ENCODE measurements around the gene ADAD1.
A peak's percentile ranks its signal among the peaks of the same experiment; 100 is the strongest.
"Not testable (repeated sequence)": the region's sequence is repeated elsewhere in the genome, so short reads cannot be mapped to it uniquely, and the experiment has no call there.

ADAD1 gene

GRCh38 chr4:122378711-122379110 is at the start of gene ADAD1:
Gene ADAD1 (plus strand): TSS chr4:122379011. CDS start chr4:122380070, 1,059 bp downstream.
- DNase-seq = no peak

DNA sequence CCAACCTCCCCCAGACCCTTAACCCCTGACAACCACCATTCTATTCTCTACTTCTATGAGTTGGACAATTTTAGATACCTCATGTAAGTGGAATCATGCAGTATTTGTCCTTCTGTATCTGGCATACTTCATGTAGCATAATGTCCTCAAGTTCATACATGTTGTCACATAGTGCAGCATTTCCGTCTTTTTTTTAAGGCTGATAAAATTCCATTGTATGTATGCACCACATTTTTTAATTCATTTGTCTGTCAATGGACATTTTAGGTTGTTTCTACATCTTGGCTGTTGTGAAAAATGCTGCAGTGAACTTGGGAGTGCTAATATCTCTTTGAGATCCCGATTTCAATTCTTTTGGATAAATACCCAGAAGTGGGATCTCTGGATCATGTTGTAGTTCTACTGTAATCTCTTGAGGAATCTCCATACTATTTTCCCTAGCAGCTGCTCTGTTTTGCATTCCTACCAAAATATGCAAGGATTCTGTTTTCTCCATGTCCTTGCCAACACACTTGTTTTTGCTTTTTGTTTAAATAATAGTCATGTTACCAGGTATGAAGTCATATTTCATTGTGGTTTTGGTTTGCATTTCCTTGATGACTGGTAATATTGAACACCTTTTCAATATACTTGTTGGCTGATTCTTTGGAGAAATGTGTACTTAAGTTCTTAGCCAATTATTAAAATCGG is 48.8 kb upstream of the ADAD1 start:
- no peak for DNase-seq

- DNase-seq = no peak
These were observed 47.6 kb upstream of the ADAD1 start for GRCh38 chr4:122331195-122331594.

DNA sequence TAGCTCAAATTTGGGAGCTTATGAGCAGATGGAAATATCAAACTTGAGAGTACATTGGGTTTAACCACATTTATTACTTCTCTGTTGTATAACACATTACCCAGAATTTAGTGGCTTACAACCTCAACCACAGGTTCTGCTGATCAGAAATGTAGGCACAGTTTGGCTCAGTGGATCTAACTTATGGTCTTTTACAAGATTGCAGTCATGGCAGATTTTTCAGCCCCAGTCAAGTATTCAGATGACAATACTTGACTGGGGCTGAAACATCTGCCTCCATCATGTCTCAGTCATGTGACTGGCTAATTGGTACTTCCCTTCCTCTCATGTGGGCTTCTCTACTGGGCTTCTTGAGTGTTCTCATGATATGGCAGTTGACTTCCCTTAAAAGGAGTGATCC is 44.0 kb upstream of the ADAD1 start:
- DNase-seq = no peak

- DNase-seq = no peak
These were observed 36.9 kb upstream of the ADAD1 start for GRCh38 chr4:122341886-122342285.

- no peak for DNase-seq
These were observed 32.8 kb upstream of the ADAD1 start for GRCh38 chr4:122346036-122346435.

DNA sequence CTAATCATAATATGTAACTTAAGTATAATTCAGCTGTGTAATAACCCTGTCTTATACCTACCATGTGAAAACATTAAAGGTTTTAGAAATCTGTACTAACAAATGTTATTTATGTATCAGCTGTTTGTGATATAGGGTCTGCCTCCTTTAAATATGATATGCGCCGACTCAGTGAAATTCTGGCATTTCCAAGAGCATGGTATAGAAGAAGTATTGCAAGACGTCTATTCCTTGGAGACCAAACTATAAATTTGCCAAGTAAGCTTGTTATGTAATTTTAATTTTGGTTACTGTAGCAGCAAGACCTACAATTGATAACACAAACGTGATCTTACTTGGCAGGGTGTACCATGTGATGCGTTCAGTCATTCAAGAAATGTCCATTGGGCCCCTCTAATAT is 32.3 kb upstream of the ADAD1 start:
- no peak for DNase-seq

DNA sequence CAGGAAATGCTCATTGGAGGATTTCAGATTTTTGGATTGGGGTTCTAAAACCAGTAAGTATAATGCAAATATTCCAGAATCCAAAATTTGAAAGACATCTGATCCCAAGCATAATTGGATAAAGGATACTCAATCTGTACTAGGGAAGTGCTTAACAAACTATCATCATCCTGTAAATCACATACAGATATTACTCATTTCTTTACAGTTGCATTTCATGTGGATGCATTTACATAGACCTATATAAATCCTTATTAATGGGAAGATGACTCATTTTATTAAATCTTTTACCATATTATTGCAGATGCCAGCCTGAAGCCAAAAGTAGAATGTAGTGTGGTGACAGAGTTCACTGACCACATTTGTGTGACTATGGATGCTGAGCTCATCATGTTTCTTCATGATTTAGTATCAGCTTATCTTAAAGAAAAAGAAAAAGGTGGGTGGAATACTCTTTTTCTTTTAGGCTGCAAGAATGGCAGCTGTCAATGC is 22.4 kb upstream of the ADAD1 start:
- no peak for DNase-seq

DNA sequence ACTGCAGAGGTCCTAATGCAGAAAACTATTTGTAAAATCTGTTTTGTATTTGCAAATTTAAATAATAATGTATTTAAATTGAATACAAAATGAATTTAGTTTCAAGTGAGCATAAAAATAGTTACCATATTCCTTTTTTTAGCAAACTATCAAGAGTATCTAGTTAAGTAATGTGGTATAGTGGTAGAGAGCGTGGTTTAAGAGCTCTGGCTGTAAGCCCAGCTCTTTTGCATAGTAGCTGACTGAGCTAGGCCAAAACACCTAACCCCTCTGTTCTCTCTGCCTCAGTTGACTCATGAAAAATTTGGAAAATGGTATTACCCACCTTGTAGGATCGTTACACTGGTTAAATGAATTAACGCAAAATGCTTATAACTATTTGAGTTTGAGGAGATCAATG is 18.1 kb upstream of the ADAD1 start:
- no peak for DNase-seq

DNA sequence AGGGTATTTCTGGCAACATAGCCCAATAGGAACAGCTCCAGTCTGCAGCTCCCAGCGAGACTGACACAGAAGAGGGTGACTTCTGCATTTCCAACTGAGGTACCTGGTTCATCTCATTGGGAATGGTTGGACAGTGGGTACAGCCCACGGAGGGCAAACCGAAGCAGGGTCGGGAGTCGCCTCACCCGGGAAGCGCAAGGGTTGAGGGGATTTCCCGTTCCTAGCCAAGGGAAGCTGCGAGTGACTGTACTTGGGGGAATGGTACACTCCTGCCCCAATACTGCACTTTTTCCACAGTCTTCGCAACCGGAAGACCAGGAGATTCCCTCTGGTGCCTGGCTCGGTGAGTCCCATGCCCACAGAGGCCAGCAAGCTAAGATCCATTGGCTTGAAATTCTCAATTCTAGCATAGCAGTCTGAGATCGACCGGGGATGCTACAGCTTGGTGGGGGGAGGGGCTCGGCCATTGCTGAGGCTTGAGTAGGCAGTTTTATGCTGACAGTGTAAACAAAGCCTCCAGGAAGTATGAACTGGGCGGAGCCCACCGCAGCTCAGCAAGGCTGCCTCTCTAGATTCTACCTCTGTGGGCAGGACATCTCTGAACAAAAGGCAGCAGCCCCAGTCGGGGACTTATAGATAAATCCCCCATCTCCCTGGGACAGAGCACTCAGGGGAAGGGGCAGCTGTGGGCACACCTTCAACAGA is 14.0 kb upstream of the ADAD1 start:
- peak; percentile 17 for DNase-seq

GRCh38 chr4:122368786-122369185 is 10.0 kb upstream of the ADAD1 start:
- DNase-seq = not testable (repeated sequence)

GRCh38 chr4:122377352-122377751 is 1.5 kb upstream of the ADAD1 start:
- DNase-seq = no peak

DNA sequence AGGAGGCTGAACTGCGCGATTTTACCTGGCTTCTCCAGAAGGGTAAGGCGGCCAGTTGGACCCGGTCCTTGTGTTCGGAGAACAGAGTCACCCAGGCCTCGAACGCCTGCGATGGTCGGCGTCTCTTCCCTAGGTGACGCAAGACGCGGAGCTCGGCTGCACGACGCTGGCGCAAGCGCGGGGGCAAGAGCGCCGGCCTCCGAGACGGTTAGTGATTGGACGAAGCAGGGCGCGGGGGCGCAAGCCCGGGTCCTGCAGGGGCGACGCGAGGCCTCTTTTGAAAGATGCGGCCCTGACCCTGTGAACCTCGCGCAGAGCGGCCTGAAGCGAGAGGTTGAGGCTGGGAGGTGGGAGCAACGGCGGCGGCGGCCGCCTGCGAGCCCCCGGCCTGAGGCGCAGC is 428 bp downstream of the ADAD1 start:
- no peak for DNase-seq

DNA sequence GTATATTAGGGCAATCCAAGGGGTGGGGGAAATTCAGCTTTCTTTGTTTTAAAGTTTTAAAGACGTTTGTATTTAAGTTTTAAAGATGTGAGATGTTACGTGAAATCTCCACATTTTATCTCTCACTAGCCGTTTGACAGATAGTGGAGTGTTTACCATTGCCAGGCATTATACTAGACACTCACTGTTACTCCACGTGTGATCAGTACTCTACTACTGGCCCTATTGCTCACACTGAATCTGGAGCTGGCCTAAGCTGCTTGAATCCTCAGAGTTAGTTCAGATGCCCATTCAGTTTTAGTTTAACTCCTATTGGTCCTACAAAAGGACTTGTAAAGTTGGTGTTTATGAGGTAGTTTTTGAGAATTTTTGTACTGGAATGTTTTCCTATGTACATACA is 4.5 kb downstream of the ADAD1 start:
- no peak for DNase-seq

GRCh38 chr4:122384245-122384644 is 5.4 kb downstream of the ADAD1 start:
- DNase-seq = no peak

GRCh38 chr4:122393276-122393675 is 14.5 kb downstream of the ADAD1 start:
- DNase-seq = no peak

DNA sequence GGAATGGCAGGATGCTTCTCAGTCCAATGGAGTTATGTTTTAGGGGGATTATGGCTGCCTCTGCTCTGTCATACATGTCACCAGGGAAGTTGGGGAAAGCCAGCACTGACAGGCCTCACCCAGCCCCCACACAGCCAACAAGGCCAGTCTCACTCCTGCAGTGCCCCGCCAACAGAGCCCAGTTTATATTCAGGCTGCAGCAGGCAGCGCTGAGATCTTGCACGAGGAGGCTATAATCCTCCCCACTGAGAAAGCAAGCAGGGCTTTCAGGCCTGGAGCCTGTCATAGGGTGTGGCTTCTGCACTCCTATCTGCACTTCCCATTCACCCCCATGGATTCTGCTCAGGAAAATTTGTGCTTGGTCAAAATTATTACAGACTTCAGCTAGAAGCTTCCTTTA is 25.1 kb downstream of the ADAD1 start:
- no peak for DNase-seq

GRCh38 chr4:122412547-122412946 is 33.7 kb downstream of the ADAD1 start:
- no peak for DNase-seq

DNA sequence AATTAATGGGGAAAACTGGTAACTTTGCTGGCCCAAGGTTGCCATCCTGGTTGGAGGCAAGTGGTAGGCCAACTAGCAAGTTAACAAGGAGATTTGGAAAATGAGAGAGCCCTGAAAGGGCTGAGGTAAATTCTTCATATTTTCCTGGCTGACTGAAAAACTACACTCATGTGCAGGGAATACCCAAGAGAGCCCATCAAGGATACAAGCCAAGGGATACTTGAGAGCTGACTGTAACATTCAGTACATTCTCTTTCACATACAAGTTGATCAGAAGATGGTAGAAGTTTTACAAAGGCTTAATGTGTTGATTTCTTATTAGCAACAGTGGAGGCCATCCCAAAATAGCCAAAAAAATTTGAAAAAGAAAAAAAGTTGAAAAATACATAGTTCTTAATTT is 44.4 kb downstream of the ADAD1 start:
- DNase-seq = no peak

DNA sequence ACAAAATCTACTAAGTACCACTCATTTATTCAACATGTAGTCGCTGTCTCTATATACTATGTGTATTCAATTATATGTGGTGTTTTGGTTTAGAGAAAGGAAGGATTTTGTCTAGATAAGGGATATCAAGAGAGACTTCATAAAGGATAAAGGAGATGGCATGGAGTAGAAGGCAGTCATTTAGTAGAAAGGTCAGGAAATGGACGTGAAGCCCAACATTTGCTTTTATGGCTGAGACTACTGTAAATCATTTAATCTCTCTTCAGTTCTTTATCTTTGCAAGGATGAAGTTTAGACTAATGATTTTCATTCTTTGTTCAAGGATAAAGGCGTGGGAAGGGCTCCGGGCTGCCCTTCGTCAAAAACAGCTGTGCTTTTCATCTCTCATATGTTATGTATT is 52.5 kb downstream of the ADAD1 start:
- DNase-seq = no peak

DNA sequence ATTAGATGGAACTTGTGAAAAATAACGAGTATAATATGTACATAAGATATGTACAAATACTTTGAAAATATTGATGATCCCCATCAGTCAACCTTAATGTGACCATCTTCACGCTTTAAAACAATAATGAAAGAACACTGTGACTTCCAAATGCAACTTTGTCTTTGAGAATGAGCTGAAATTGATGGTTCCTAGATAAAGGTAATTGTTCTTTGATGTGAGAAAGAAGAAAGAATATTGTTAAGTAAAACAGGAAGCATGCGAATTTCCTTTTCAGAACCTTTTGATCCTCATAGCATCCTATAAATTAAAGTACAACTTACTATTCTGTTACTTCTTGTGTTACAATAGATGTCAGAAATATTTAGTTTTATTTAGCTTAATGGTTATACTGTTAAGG is 55.5 kb downstream of the ADAD1 start:
- DNase-seq = peak; percentile 19

DNA sequence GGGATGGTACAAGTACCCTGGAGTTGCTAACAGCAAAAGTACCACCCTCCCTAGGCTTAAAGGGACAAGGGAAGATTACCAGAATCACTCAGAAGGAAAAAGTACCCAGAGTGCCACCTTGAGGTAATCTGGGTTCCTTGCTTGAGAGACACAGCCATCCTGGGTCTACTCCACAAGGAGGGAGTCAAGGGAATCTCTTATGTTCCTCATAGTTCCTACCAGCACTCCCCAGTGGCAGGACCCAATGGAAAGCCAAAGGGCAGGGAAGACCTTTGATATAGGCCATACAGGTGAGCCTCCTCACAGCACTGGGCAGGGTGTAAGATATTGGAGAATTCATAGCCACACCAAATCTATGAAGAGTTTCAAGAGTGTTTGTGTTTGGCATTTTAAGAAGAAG is 72.0 kb downstream of the ADAD1 start:
- peak; percentile 30 for DNase-seq

GRCh38 chr4:122453384-122453995 is 74.7 kb downstream of the ADAD1 start:
- no peak for DNase-seq
